ENCODE measurements around the gene ZCCHC8.

Gene ZCCHC8

DNA sequence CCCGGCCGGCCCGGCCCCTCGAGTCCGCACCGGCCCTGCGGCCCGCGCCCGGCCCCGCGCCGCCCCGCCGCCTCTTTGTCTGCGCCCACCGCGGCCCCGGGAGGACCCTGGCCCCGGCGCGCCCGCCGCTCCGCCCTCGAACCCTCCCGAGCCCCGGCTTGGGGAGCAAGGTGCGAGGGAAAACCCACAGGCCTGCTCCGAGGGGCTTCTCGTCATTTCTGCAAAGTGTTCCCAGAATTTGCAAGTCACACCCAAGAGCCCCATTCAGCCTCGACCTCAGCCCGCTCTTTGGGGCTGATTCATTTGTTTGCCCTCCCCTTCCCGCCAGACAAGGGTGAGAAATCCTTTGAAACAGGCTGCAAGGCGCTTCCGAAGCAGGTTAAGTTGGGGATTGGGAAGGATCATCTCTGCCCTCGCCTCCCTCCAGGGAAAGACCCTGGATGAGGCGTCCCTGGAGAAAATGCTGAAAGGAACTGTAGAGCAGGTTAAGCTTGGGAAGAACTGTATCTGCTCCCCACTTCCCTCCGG is 77.9 kb downstream of the ZCCHC8 start:
- peak; percentile 48 for DNase-seq

- DNase-seq = peak; percentile 46
Observed at GRCh38 chr12:122421821-122422729, 78.7 kb downstream of the ZCCHC8 start, which contains the start of gene CLIP1. Gene CLIP1, minus strand, starts transcription at chr12:122422669. Its CDS starts 42,217 bp downstream, at chr12:122380452.
